HepG2 (cell line): ENCODE results near the gene NCS1. TPM values are rescaled to one million over a fixed set of nuclear protein-coding genes. Genes with fewer than 3 reads are reported as not detected.

Experiments used
- GLI4 ChIP-seq: sonication (generic); formaldehyde crosslinking; IDR thresholded peaks from 2 replicates; pipeline ENCODE4 v1.5.1; 2020; ENCODE audit warnings: missing genetic modification reagents, mild to moderate bottlenecking, moderate library complexity, borderline replicate concordance
- JUN ChIP-seq: sonication (generic); formaldehyde crosslinking; IDR thresholded peaks from 2 replicates; pipeline ENCODE4 v1.4.0; 2020; ENCODE audit warnings: mild to moderate bottlenecking, missing genetic modification reagents
- MTA1 ChIP-seq: sonication (generic); formaldehyde crosslinking; IDR thresholded peaks from 2 replicates; pipeline ENCODE4 v1.4.0; 2020; ENCODE audit warnings: missing genetic modification reagents, mild to moderate bottlenecking, borderline replicate concordance
- NR3C1 ChIP-seq: sonication (generic); formaldehyde crosslinking; IDR thresholded peaks from 2 replicates; pipeline ENCODE4 v1.4.0; 2020; ENCODE audit warnings: missing genetic modification reagents
- PAX8 ChIP-seq: sonication (generic); formaldehyde crosslinking; IDR thresholded peaks from 2 replicates; pipeline ENCODE4 v1.8.0; 2022; ENCODE audit warnings: mild to moderate bottlenecking, missing genetic modification reagents, borderline replicate concordance
- PCBP1 ChIP-seq: fragments of 200-400 bp; formaldehyde crosslinking; IDR thresholded peaks from 2 replicates; pipeline ENCODE4 v1.6.1; 2017; ENCODE audit warnings: mild to moderate bottlenecking, low read depth, low read length, borderline replicate concordance
- ZNF672 ChIP-seq: sonication (generic); formaldehyde crosslinking; IDR thresholded peaks from 2 replicates; pipeline ENCODE4 v1.8.1; 2022; ENCODE audit warnings: missing genetic modification reagents
- ZNF678 ChIP-seq: sonication (generic); formaldehyde crosslinking; IDR thresholded peaks from 2 replicates; pipeline ENCODE4 v1.4.0; 2020; ENCODE audit warnings: mild to moderate bottlenecking, missing genetic modification reagents
- polyA plus RNA-seq, 8 experiments: library from polyadenylated mRNA; depleted of rRNA in 3 of 8; stranded (reverse) in 7 of 8; unstranded in 1 of 8; fragments of >200 nt; fragmentation: Illumina TruSeq in 4 of 8; extraction: Trizol in 4 of 8; gene quantifications; 2 replicates each; pipeline versions ENCODE4 v1.2.1 to v1.2.3, GENCODE V29; 2011 to 2016; ENCODE audit warnings: low read depth in 4 of 8, missing spikeins in 1 of 8, mixed read lengths in 1 of 8; ENCODE audit not compliant: insufficient read depth in 1 of 8
- total RNA-seq, 5 experiments: library from RNA; depleted of rRNA; stranded (reverse); fragments of >200 nt; fragmentation: Illumina TruSeq; extraction: Trizol; gene quantifications; 2 replicates each; pipeline ENCODE4 v1.2.3, GENCODE V29; 2016; ENCODE audit warnings: low read depth in 1 of 5
- TF ChIP-seq, protein P1 (sequence below): IDR thresholded peaks from 2 replicates; pipeline ENCODE4 v1.6.1; 2016; ENCODE audit warnings: missing compliant biosample characterization, missing genetic modification reagents, borderline replicate concordance
- TF ChIP-seq, protein P2 (sequence below): sonication (generic); formaldehyde crosslinking; IDR thresholded peaks from 2 replicates; pipeline ENCODE4 v1.4.0; 2020; ENCODE audit warnings: missing genetic modification reagents
- TF ChIP-seq, protein P3 (sequence below): sonication (generic); formaldehyde crosslinking; IDR thresholded peaks from 2 replicates; pipeline ENCODE4 v1.4.0; 2020; ENCODE audit warnings: mild to moderate bottlenecking, missing genetic modification reagents
- TF ChIP-seq, protein P4 (sequence below): sonication (generic); formaldehyde crosslinking; IDR thresholded peaks from 2 replicates; pipeline ENCODE4 v1.4.0; 2020; ENCODE audit warnings: mild to moderate bottlenecking, missing genetic modification reagents, borderline replicate concordance
- TF ChIP-seq, protein P5 (sequence below): sonication (generic); formaldehyde crosslinking; IDR thresholded peaks from 2 replicates; pipeline ENCODE4 v1.4.0; 2020; ENCODE audit warnings: missing genetic modification reagents

Gene NCS1
- total and polyA plus RNA-seq, 2 of the 13 experiments (the other 11 are each of a cell fraction or from before 2014, with no cell fraction given), result 4.7 to 6.1 TPM

DNA sequence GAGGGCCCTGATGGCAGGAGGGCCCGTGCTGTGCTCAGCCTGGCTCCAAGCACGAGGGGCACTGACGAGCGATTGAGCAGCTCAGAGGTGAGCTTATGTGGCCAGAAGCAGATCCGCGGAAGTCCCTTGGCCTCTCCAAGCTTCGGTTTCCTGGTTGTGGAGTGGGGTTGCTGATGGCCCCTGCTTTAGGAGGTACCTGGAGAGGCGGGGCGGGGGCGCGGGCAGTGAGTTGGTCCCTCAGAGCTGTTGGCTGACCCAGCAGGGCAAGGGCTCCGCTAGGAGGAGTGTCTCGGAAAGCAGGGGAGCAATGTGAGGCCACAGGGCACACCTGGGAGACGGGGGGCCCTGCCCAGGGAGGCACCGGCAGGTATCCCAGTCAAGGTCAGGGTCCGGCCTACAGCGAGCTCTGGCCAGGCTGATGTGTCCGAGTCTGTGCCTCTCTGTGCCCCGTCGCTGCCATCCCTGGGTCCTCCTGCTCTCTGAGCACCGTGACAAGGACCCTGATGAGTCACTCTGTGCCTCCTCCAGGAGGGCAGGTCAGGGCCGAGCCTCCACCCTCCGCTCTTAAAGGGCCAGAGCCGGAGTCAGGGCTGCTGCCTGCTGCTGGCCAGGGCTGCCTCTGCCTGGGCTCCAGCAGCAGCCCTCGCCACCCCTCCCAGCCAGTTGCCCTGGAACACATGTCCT is 14.8 kb downstream of the NCS1 start (continued):
- TF ChIP-seq, protein P1, sequence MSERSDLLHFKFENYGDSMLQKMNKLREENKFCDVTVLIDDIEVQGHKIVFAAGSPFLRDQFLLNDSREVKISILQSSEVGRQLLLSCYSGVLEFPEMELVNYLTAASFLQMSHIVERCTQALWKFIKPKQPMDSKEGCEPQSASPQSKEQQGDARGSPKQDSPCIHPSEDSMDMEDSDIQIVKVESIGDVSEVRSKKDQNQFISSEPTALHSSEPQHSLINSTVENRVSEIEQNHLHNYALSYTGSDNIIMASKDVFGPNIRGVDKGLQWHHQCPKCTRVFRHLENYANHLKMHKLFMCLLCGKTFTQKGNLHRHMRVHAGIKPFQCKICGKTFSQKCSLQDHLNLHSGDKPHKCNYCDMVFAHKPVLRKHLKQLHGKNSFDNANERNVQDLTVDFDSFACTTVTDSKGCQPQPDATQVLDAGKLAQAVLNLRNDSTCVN (CRISPR knock-in tag), result no peak
- TF ChIP-seq, protein P2, sequence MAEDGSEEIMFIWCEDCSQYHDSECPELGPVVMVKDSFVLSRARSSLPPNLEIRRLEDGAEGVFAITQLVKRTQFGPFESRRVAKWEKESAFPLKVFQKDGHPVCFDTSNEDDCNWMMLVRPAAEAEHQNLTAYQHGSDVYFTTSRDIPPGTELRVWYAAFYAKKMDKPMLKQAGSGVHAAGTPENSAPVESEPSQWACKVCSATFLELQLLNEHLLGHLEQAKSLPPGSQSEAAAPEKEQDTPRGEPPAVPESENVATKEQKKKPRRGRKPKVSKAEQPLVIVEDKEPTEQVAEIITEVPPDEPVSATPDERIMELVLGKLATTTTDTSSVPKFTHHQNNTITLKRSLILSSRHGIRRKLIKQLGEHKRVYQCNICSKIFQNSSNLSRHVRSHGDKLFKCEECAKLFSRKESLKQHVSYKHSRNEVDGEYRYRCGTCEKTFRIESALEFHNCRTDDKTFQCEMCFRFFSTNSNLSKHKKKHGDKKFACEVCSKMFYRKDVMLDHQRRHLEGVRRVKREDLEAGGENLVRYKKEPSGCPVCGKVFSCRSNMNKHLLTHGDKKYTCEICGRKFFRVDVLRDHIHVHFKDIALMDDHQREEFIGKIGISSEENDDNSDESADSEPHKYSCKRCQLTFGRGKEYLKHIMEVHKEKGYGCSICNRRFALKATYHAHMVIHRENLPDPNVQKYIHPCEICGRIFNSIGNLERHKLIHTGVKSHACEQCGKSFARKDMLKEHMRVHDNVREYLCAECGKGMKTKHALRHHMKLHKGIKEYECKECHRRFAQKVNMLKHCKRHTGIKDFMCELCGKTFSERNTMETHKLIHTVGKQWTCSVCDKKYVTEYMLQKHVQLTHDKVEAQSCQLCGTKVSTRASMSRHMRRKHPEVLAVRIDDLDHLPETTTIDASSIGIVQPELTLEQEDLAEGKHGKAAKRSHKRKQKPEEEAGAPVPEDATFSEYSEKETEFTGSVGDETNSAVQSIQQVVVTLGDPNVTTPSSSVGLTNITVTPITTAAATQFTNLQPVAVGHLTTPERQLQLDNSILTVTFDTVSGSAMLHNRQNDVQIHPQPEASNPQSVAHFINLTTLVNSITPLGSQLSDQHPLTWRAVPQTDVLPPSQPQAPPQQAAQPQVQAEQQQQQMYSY (CRISPR knock-in tag), result no peak
- TF ChIP-seq, protein P3, sequence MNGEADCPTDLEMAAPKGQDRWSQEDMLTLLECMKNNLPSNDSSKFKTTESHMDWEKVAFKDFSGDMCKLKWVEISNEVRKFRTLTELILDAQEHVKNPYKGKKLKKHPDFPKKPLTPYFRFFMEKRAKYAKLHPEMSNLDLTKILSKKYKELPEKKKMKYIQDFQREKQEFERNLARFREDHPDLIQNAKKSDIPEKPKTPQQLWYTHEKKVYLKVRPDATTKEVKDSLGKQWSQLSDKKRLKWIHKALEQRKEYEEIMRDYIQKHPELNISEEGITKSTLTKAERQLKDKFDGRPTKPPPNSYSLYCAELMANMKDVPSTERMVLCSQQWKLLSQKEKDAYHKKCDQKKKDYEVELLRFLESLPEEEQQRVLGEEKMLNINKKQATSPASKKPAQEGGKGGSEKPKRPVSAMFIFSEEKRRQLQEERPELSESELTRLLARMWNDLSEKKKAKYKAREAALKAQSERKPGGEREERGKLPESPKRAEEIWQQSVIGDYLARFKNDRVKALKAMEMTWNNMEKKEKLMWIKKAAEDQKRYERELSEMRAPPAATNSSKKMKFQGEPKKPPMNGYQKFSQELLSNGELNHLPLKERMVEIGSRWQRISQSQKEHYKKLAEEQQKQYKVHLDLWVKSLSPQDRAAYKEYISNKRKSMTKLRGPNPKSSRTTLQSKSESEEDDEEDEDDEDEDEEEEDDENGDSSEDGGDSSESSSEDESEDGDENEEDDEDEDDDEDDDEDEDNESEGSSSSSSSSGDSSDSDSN (CRISPR knock-in tag), result no peak
- TF ChIP-seq PCBP1 (0 out of 2 replicates have a peak, but pooled peaks have one; percentile 20), JUN (CRISPR knock-in tag) (peak; percentile 61; the same call in 1 of the 2 replicates), NR3C1 (no peak), MTA1 (CRISPR knock-in tag) (peak; percentile 63; the same call in 1 of the 2 replicates), PAX8 (no peak), ZNF672 (no peak), GLI4 (CRISPR knock-in tag) (no peak), ZNF678 (CRISPR knock-in tag) (0 out of 2 replicates have a peak, but pooled peaks have one; percentile 42)
- TF ChIP-seq, protein P4, sequence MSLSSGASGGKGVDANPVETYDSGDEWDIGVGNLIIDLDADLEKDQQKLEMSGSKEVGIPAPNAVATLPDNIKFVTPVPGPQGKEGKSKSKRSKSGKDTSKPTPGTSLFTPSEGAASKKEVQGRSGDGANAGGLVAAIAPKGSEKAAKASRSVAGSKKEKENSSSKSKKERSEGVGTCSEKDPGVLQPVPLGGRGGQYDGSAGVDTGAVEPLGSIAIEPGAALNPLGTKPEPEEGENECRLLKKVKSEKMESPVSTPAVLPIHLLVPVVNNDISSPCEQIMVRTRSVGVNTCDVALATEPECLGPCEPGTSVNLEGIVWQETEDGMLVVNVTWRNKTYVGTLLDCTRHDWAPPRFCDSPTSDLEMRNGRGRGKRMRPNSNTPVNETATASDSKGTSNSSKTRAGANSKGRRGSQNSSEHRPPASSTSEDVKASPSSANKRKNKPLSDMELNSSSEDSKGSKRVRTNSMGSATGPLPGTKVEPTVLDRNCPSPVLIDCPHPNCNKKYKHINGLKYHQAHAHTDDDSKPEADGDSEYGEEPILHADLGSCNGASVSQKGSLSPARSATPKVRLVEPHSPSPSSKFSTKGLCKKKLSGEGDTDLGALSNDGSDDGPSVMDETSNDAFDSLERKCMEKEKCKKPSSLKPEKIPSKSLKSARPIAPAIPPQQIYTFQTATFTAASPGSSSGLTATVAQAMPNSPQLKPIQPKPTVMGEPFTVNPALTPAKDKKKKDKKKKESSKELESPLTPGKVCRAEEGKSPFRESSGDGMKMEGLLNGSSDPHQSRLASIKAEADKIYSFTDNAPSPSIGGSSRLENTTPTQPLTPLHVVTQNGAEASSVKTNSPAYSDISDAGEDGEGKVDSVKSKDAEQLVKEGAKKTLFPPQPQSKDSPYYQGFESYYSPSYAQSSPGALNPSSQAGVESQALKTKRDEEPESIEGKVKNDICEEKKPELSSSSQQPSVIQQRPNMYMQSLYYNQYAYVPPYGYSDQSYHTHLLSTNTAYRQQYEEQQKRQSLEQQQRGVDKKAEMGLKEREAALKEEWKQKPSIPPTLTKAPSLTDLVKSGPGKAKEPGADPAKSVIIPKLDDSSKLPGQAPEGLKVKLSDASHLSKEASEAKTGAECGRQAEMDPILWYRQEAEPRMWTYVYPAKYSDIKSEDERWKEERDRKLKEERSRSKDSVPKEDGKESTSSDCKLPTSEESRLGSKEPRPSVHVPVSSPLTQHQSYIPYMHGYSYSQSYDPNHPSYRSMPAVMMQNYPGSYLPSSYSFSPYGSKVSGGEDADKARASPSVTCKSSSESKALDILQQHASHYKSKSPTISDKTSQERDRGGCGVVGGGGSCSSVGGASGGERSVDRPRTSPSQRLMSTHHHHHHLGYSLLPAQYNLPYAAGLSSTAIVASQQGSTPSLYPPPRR (CRISPR knock-in tag), result 0 out of 2 replicates have a peak, but pooled peaks have one; percentile 15
- TF ChIP-seq, protein P5, sequence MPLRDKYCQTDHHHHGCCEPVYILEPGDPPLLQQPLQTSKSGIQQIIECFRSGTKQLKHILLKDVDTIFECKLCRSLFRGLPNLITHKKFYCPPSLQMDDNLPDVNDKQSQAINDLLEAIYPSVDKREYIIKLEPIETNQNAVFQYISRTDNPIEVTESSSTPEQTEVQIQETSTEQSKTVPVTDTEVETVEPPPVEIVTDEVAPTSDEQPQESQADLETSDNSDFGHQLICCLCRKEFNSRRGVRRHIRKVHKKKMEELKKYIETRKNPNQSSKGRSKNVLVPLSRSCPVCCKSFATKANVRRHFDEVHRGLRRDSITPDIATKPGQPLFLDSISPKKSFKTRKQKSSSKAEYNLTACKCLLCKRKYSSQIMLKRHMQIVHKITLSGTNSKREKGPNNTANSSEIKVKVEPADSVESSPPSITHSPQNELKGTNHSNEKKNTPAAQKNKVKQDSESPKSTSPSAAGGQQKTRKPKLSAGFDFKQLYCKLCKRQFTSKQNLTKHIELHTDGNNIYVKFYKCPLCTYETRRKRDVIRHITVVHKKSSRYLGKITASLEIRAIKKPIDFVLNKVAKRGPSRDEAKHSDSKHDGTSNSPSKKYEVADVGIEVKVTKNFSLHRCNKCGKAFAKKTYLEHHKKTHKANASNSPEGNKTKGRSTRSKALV, result 0 out of 2 replicates have a peak, but pooled peaks have one; percentile 46
